PC-3 (cell line): ENCODE results near the gene PLCL2.

Experiments used
- CTCF ChIP-seq: fragments of 300-600 bp; sonication (generic); conservative IDR thresholded peaks from 2 replicates; pipeline ENCODE4 v1.5.1; 2017; ENCODE audit warnings: antibody characterized with exemption, low read depth, mild to moderate bottlenecking, low read length
- EZH2 ChIP-seq: fragments of 300-600 bp; sonication (generic); IDR thresholded peaks from one replicate; pipeline ENCODE4 v1.6.1; 2017; ENCODE audit warnings: antibody characterized with exemption, mild to moderate bottlenecking, low read length; ENCODE audit not compliant: unreplicated experiment

GRCh38 chr3:17120115-17120514, 235.4 kb downstream of the PLCL2 start:
- no peak for TF ChIP-seq CTCF
- no peak for TF ChIP-seq EZH2
